Endometrial microvascular endothelial cells (primary cell): ENCODE data around the gene UMOD. TPM values are rescaled to one million over a fixed set of nuclear protein-coding genes. Genes with fewer than 3 reads are reported as not detected.

ENCODE experiments used
- in situ Hi-C: cut with HindIII; loops from 2 replicates; pipeline ENCODE4 v1.10.0; 2017; ENCODE audit warnings: low sequenced_read_pairs, low pct_unique_long_range_greater_than_20kb; ENCODE audit errors: inconsistent ontology term
- total RNA-seq: library from RNA; depleted of rRNA; stranded (reverse); fragments of >200 nt; gene quantifications from one replicate; pipeline ENCODE4 v1.2.3, GENCODE V29; 2015; ENCODE audit errors: inconsistent ontology term

The UMOD gene
- total RNA-seq: not detected

DNA sequence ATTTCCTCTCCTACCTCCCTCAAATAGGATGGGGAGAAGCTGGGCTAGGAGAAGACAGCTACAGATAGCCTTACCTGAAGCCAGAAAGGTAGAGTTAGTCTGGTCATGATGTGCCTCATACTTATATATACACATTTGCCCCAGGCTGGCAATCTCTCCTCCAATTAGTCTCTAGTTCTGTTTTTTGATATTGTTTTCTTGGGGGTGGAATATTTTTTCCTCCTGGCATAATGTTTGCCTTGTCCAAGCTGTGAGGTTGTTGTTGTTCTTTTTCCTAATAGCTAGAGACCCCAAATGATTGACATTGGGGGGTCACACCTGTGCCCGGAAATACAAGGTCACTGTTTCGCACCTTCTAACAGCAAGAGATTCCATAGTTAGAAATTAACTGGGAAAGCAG lies at the start of gene UMOD:
Gene UMOD, minus strand, starts transcription at position 101 of the 400 bp plus-strand sequence. CDS start 1,978 bp downstream, outside the sequence.
- in situ Hi-C loops: no loop called here

DNA sequence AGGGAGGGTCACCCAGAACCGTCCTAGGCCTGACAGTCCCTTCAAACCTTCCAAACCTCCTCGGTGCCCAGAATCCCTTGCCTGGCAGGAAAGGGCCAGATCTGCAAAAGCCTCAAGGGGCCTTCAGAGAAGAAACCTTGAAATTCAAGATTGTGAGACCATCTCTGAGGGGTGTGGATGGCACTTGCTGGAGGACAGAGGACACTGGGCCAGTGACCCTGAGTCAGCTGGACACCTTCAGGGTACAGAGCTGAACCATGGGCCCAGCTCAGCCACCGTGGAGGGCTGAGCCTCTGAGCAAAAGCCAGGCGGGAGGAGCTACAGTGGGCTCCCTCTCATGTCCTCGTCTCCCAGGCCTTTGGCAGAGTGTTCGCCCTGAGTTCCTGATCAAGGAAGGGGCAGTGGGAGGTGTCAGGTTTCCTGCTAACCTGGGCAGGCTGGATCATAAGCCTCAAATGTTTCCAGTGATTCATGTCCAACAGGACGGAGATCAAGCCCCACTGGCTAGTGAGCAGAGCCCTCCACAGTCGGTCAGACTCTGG lies 49.0 kb upstream of the UMOD start:
- in situ Hi-C loops: no loop called here

DNA sequence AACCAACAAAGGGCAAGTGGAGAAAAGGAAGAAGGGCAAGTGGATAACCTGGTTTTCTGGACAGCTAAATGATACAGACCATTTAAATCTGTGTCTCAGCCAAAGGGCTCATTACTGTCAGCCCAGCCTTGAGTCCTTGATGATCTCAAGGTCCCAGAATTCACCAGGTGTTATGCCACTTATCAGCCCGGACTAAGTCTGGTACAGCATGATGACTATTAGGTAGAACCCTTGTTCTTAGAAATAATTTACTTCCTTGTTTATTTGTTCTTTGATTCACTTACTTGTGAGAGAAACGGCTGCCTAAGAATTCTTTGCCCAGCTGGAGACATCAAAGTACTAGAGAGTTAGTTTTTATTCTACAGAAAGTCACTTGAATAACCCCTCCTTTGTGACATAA lies 48.6 kb upstream of the UMOD start:
- in situ Hi-C loops: no loop called here

DNA sequence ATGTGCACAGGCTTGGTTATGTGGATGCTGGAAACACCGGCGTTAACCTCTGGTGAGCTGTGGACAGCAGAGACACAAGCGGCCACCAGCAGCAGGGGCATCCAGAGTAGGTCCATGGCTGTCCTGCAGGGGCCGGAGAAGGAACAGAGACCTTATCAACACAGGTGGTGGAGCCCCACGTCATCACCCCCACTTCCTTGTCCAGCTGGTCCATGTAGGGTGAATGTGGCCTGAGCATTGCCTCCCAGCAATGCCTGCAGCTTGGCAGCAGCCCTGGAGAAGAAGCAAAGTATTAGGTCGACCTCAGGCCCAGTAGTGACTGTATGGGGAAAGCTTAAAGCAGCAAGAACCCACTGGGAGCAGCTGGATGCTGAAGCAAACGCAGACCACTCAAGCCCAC lies 46.7 kb upstream of the UMOD start:
- in situ Hi-C loops: no loop called here

DNA sequence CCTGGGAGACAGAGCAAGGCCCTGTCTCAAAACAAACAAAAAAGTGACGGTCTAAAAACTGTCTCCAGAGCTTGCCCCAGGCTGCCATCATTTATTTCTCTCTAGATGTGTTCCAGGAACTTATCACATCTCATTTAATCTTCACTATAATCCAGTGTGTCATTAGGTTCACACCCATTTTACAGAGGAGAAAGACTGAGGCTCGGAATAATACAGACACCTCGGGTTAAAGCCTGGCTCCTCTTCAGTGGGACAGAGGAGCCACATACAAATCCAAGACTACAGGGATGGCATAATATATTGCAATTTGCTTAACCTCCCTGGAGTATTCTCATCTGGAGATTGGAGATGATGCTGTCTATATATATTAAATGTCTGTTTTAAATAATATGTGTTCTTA lies 46.1 kb upstream of the UMOD start:
- in situ Hi-C loops: no loop called here

DNA sequence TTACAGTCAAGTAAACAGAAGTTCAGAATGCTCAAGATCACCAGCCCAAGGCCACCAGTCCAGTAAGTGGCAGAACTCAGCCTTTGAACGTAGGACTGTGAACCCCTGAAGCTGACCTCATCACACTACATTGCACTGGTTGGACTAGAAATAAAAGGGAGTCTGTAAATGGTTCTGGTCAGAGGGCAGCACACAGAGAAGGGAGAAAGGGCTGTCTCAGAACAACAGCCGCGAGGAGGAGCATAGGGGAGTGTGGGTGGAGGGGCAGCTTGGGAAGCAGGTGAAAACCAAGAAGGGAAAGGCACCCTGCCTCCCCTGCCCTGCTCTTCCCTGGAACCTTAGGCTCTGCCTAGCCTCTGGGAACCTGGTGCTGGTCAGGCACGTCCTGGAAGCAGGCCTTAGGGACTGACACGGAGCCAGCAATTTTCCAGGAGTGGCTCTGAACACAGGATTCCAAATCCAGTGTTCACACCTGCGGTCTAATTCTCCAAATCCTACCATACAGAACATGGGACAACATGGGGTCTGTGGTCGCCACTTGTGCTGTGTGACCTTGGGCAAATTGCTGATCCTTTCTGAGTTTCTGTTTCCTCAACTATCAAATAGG lies 45.1 kb upstream of the UMOD start:
- in situ Hi-C loops: no loop called here

DNA sequence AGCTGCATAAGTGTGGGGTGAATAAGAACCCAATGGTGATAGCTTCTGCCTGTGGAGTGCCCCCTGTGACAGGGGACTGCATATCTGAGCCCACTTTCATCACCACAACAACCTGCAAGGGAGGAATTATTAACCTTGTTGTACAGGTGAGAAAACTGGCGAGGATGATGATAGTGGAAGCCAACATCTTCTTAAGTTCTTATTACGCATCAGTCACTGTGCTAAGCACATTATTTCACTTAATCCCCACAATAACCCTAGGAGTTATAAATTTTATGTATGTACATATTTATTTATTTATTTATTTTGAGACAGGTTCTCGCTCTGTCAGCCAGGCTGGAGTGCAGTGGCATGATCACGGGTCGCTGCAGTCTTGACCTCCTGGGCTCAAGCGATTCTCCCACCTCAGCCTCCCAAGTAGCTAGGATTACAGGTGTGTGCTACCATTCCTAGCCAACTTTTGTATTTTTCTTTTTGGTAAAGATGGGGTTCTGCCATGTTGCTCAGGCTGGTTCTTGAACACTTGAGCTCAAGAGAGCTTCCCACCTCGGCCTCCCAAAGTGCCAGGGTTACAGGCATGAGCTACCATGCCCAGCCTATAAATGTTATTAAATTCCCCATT lies 44.4 kb upstream of the UMOD start:
- in situ Hi-C loops: no loop called here

DNA sequence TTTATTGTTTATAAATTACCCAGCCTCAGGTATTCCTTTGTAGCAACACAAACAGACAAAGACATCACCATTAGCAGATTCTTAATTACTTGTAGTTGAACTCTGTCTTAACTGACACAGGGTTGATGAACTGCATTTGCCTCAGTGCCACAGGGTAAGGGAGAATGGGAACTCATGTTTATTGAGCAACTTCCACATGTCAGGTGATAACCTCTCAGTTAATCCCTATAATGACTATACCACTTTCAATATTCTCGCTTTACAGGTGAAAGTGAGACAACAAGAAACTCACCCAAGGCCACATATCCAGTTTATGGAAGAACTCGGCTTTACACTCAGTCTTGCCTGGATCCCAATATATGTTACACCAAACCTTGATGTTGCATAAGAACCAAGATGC lies 43.4 kb upstream of the UMOD start:
- in situ Hi-C loops: no loop called here

DNA sequence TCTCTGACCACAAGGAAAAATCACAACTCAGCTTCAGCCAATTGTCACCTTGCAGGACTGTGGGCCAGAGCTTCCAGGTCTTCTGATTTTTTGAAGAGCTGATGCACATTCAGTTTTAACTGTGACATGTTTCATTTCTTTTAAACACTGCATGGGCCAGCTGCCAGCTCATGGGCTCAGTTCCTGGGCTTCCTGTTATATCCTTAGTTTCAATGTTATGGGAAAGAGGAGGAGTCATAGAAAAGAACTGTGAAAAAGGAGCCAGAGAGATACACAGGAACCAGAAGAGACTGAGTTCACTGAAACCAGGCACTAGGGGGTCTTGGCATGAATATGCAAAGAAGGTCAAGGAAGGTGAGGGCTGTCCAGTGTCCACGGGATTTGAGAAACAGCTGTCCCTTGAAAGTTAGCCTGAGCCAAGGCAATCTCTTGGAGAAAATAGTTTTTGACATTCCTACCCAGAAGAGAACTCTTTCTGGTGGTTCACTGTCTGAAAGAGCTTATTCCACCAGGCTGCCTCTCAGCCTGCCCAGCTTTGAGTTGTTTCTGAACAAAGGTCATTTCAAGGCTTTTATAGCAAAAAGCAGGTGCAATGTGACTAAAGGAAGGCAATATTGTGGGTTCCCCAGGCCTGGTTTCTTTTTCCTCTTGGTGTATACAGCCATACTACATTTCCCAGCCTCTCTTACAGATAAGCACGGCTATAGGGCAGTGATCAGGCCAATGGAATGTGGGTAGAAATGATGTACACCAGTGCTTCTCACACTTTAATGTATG lies 41.5 kb upstream of the UMOD start:
- in situ Hi-C loops: no loop called here

DNA sequence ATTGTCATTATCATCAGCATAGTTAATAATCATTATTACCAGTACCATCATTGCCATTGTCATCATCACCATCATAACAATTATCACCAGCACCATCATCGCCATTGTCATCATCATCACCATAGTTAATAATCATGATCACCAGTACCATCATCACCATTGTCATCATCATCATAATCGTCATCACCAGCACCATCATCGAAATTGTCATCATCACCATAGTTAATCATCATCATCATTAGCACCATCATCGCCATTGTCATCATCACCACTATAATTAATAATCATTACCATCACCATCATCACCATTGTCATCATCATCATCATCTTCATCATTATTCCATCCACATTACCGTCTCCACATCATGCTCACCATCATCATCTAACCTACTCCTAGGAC lies 38.5 kb upstream of the UMOD start:
- in situ Hi-C loops: no loop called here

DNA sequence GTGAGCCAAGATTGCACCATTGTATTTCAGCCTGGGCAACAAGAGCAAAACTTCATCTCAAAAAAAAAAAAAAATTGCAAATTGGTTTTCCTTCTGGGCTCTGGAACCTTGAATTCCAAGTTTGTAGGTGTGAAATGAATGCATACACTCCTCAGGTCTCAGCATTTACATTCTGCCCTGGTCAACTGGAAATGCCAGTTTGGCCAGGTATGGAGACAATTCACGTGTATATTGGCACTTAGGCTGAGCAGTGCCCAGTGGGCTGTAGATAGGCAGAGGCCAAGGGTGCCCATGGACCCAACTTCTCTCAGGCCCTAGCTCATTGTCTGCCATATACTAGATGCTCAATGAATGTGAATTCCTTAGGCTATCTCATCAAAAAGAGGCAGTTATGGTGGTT lies 36.3 kb upstream of the UMOD start:
- in situ Hi-C loops: no loop called here

DNA sequence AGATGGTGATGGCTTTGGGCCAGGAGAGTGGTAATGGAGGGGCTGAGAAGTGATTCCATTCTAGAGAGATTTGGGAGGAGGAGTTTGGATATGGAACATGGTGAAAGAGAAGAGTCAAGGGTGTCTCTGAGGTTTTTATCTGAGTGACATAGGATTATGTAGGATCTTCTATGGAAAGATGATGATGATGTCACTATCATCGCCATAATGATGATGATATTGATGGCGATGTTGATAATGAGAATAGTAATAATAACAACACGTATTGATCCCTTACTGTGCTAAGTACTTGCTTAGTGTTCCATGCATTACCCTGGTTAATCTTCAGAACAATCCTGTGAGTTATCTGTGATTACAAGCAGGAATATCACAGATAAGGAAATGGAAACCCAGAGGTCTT lies 35.5 kb upstream of the UMOD start:
- in situ Hi-C loops: no loop called here

DNA sequence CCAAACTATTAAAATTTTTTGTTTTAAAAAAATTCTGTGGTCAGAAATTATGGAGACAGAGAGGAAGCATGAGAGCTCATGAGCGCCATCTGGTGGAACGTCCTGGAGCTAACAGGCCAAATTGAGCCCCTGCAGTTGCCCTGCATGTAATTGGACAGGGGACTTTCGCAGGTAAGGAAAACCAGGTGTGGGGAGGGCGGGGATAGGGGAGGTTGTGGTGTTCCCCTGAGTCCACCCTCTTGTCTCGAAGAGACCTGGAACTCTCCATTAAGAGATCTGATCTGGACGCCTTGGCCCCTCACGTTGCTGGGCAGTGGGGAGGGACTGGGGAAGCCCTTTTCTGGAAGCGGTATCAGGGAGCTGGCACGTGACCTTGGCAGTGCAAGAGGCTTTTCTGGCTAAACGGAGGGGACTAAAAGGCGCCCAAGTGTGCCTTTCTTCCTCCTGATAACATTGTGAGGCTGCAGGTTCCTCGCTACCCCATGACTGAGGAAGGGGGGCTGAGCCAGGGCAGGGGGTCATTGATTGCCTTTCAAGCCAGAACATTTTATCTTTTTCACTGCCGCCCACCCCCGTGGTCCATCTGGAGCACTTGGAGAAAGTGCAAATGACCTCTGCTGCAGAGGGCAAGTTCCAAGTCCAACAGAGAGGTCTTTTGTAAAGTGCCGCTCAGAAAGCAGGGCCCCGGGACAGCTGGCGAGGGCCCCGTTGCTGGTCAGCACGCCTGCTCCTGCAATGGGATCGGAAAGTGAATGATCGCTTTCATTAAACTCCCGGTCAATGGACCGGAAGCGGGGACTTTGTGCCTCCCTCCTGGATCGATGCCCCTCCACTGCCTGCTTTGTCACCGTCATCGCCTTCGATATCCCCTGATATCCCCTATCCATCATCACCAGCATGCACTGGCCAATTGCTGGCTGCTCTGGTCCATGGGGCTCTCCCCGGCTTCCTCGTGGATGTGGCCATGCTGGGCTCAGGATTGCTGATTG lies 33.6 kb upstream of the UMOD start:
- in situ Hi-C loops: no loop called here

DNA sequence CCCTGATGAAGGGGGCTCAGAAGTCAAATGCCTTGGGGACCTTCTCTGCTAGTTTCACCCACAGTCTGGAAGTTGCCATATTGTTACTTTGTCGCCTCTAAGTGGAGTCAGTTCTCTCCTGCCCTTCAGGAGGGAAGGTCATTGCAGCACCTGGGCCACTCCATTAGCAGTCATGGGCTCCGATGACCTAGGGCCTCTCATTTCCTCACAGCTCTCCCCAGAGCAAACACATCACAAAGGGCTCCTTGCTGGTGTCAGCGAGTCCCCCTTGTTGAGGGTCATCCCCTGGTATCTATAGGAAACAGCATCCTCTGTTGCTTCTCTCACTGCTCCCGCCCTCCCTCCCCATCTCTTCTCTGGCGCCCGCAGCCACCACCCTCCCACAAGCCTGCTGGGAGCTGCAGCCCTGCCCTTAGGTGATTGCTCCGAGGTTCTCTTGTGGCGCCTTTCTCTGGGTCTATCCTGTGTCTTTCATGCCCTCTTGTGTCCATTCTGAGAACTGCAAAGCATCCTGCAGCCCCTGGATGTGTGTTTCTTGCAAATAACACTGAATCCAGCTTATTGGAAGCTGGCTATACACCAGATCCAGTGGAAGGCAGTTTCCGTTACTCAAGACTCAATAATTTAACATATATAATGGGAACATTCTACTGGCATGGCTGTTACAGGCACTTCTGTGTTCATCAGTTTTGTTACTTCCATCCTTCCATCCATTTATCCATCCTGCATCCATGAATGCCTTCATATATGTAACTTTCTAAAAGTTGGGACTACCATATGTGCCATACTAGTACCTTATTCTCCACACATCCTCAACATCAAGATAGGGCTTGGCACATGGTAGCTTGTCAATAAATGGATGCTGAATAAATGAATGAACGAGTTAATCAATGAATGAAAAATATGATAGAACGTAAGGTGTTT lies 30.9 kb upstream of the UMOD start:
- in situ Hi-C loops: no loop called here

DNA sequence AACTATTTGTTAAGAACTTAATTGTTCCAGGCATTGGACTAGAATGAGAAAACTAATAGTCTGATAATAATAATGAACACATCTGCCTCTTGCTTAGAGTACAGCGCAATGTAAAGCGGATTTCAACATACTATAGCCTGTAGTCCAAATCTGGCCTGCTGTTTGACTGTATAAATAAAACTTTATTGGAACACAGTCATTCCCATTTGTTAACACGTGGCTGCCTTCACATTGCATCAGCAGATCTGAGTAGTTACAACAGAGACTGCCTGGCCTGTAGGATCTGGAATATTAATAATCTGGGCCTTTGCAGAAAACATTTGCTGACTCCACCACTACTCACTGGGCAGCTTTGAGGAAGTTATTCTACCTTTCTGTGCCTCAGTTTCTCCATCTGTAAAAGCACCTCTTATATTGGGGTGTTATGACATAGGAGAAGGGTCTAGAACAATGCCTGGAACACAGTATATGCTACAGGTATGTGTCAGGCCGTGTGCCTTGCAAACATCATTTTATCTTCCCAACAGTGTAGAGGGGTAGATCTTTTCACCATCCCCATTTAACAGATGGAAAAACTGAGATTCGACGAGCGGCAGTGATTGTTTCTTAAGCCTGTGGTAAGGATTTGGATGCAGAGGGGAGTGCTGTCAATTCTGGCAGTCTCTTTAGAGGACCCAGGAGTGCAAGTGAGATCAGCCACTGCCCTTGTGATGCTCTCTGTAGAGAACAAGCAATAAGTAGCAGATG lies 29.9 kb upstream of the UMOD start:
- in situ Hi-C loops: no loop called here

DNA sequence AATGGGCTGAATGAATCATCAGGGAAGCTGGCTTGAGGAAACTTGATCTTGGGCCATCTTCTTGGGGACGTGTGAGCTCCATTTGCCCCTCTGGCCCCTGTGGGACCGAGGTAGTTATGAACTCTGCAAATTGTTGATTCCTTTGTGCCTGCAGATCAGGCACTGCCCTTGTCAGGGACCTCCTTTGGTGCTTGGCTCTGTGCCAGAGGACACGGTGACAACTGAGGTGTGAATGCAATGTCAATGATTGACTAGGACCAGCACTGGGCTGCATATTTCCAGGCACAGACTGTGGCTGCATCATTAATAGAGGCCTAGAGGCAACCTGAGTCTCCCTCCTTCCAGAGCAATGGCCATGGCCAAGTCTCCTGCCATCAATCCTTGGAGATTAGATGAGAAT lies 28.3 kb upstream of the UMOD start:
- in situ Hi-C loops: no loop called here

DNA sequence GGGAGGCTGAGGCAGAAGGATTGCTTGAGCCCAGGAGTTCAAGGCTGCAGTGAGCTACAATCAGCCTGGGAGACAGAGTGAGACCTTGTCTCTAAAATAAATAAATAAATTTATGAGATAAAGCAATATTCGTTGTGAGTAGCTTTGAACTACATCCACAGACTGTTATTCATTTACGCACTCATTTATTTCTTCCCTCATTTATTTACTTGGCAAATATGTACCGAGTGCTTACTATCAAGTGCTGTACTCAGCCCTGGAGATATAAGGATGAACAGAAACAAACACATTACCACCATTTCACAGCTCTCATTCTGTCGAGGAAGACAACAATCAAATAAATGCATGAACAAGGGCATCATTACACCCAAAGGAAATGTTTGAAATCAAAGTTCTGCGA lies 24.7 kb upstream of the UMOD start:
- in situ Hi-C loops: no loop called here
